ENCODE measurements around the gene ADAM12. TPM values are rescaled to one million over a fixed set of nuclear protein-coding genes. Genes with fewer than 3 reads are reported as not detected.

Gene ADAM12
- polyA plus RNA-seq, 1 of the 3 experiments (the other 2 are of a cell fraction), result 25.0 TPM

DNA sequence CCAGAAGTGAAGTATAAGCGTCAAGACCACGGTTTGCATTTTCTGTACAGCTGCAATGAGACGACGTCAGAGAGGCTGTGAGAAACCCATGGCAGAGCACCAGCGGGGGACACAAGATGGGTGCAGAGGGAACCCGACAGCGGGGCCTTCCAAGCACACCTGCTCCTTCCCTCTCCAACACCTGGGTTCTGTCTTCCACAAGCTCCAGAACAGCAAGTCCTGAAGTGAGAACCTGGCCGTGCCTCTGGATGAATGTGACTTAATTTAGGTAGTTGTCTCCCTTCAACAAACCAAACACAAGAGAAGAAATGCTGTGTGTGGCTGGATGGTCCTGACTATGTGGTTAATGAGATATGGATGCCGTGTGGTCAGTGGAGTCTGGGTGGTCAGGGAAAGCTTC, 76.1 kb downstream of the ADAM12 start:
- CTCF ChIA-PET, result no interaction called here

More for the DNA sequence above, 76.1 kb downstream of the ADAM12 start:
- Histone ChIP-seq H3K4me2 (no peak overlapping the region), H3K4me3 (ENCODE audit: low read depth in 2 of 2, low read length in 1 of 2) (no peak overlapping the region), H3K9me3 (no peaks in the 10 kb centered on the region), H3K9ac (no peak overlapping the region), H3F3A (replicated peaks; ENCODE audit: insufficient read depth) (no peaks in the 10 kb centered on the region), H3K79me2 (ENCODE audit: insufficient read depth) (no peaks in the 10 kb centered on the region), H2AFZ (ENCODE audit: low read depth) (no peak overlapping the region), H3K9me2 (no peaks in the 10 kb centered on the region), H4K20me1 (ENCODE audit: insufficient read depth) (no peaks in the 10 kb centered on the region), H3K4me1 (ENCODE audit: control insufficient read depth in 1 of 2, insufficient read depth in 2 of 2, low read depth in 1 of 2, low read length in 1 of 2) (no peaks in the 10 kb centered on the region; a peak in 2 of 4 replicates), H3K27me3 (ENCODE audit: insufficient read depth) (no peaks in the 10 kb centered on the region), H3K27ac (ENCODE audit: low read depth in 2 of 2, low read length in 1 of 2) (no peak overlapping the region), H3K36me3 (replicated peaks in 1 of 2; ENCODE audit: control insufficient read depth in 1 of 2, insufficient read depth in 2 of 2, low read length in 1 of 2) (no peaks in the 10 kb centered on the region)
- DNase-seq, result no peak
- POLR2A ChIA-PET, result no interaction called here
- TF ChIP-seq, protein P1, sequence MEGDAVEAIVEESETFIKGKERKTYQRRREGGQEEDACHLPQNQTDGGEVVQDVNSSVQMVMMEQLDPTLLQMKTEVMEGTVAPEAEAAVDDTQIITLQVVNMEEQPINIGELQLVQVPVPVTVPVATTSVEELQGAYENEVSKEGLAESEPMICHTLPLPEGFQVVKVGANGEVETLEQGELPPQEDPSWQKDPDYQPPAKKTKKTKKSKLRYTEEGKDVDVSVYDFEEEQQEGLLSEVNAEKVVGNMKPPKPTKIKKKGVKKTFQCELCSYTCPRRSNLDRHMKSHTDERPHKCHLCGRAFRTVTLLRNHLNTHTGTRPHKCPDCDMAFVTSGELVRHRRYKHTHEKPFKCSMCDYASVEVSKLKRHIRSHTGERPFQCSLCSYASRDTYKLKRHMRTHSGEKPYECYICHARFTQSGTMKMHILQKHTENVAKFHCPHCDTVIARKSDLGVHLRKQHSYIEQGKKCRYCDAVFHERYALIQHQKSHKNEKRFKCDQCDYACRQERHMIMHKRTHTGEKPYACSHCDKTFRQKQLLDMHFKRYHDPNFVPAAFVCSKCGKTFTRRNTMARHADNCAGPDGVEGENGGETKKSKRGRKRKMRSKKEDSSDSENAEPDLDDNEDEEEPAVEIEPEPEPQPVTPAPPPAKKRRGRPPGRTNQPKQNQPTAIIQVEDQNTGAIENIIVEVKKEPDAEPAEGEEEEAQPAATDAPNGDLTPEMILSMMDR (IDR thresholded peaks at IDR 0.05), result no peak
- no peak for TF ChIP-seq GATA2 (CRISPR knock-in tag; IDR thresholded peaks at IDR 0.05)
- TF ChIP-seq RXRA (IDR thresholded peaks at IDR 0.05; ENCODE audit: borderline replicate concordance, low read depth), result no peak
- no peak for TF ChIP-seq EZH2phosphoT487 (IDR thresholded peaks at IDR 0.05; ENCODE audit: borderline replicate concordance, low read depth)
- TF ChIP-seq YY1 (IDR thresholded peaks at IDR 0.05; ENCODE audit: low read depth), result no peak
- TF ChIP-seq JUND (IDR thresholded peaks at IDR 0.05), result no peak
- TF ChIP-seq, protein P2, sequence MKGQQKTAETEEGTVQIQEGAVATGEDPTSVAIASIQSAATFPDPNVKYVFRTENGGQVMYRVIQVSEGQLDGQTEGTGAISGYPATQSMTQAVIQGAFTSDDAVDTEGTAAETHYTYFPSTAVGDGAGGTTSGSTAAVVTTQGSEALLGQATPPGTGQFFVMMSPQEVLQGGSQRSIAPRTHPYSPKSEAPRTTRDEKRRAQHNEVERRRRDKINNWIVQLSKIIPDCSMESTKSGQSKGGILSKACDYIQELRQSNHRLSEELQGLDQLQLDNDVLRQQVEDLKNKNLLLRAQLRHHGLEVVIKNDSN (IDR thresholded peaks at IDR 0.05; ENCODE audit: borderline replicate concordance, low read depth), result no peak
- TF ChIP-seq CHD2 (IDR thresholded peaks at IDR 0.05; ENCODE audit: low read length, partially characterized antibody), result no peak
- TF ChIP-seq, protein P3, sequence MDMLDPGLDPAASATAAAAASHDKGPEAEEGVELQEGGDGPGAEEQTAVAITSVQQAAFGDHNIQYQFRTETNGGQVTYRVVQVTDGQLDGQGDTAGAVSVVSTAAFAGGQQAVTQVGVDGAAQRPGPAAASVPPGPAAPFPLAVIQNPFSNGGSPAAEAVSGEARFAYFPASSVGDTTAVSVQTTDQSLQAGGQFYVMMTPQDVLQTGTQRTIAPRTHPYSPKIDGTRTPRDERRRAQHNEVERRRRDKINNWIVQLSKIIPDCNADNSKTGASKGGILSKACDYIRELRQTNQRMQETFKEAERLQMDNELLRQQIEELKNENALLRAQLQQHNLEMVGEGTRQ (IDR thresholded peaks at IDR 0.05; ENCODE audit: borderline replicate concordance, low read depth, low read length), result no peak
- TF ChIP-seq, protein P4, sequence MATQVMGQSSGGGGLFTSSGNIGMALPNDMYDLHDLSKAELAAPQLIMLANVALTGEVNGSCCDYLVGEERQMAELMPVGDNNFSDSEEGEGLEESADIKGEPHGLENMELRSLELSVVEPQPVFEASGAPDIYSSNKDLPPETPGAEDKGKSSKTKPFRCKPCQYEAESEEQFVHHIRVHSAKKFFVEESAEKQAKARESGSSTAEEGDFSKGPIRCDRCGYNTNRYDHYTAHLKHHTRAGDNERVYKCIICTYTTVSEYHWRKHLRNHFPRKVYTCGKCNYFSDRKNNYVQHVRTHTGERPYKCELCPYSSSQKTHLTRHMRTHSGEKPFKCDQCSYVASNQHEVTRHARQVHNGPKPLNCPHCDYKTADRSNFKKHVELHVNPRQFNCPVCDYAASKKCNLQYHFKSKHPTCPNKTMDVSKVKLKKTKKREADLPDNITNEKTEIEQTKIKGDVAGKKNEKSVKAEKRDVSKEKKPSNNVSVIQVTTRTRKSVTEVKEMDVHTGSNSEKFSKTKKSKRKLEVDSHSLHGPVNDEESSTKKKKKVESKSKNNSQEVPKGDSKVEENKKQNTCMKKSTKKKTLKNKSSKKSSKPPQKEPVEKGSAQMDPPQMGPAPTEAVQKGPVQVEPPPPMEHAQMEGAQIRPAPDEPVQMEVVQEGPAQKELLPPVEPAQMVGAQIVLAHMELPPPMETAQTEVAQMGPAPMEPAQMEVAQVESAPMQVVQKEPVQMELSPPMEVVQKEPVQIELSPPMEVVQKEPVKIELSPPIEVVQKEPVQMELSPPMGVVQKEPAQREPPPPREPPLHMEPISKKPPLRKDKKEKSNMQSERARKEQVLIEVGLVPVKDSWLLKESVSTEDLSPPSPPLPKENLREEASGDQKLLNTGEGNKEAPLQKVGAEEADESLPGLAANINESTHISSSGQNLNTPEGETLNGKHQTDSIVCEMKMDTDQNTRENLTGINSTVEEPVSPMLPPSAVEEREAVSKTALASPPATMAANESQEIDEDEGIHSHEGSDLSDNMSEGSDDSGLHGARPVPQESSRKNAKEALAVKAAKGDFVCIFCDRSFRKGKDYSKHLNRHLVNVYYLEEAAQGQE (IDR thresholded peaks at IDR 0.05; ENCODE audit: low read depth, low read length), result no peak
- WGBS (ENCODE audit: low lambda C conversion rate), result 92% methylated on average over 9 of the region's 9 CpGs

Data from SK-N-SH (cell line).